Fibroblast of skin of left biceps (primary cell): ENCODE results near the gene ARL2BP.
"Not testable (repeated sequence)": the region's sequence is repeated elsewhere in the genome, so short reads cannot be mapped to it uniquely, and the experiment has no call there.

Experiments
- DNase-seq, 2 experiments: peaks; one replicate each; pipeline ENCODE4 v3.0.0-alpha.2; 2013; ENCODE audit warnings: low read depth in 2 of 2

The ARL2BP gene

GRCh38 chr16:57263541-57264351, 18.7 kb downstream of the ARL2BP start:
- no peak for DNase-seq

GRCh38 chr16:57264381-57264780, 19.3 kb downstream of the ARL2BP start:
- DNase-seq = no peak

GRCh38 chr16:57264950-57265371, 19.9 kb downstream of the ARL2BP start:
- no peak for DNase-seq

- no peak for DNase-seq
Measured at GRCh38 chr16:57265850-57266530, 20.9 kb downstream of the ARL2BP start.

GRCh38 chr16:57266531-57267260, 21.6 kb downstream of the ARL2BP start:
- DNase-seq = no peak

GRCh38 chr16:57267343-57267742, 22.3 kb downstream of the ARL2BP start:
- DNase-seq = not testable (repeated sequence)

- DNase-seq = no peak
Measured at GRCh38 chr16:57268804-57269800, 24.0 kb downstream of the ARL2BP start.

GRCh38 chr16:57270221-57271062, 25.4 kb downstream of the ARL2BP start:
- no peak for DNase-seq

GRCh38 chr16:57271063-57271345, 25.9 kb downstream of the ARL2BP start:
- no peak for DNase-seq

- DNase-seq = no peak
Measured at GRCh38 chr16:57271867-57272495, 26.9 kb downstream of the ARL2BP start.

- DNase-seq = no peak
Measured at GRCh38 chr16:57273359-57273758, 28.3 kb downstream of the ARL2BP start.

- DNase-seq = no peak
Measured at GRCh38 chr16:57273826-57274225, 28.8 kb downstream of the ARL2BP start.

- not testable (repeated sequence) for DNase-seq
Measured at GRCh38 chr16:57275946-57276345, 30.9 kb downstream of the ARL2BP start.

GRCh38 chr16:57276596-57276995, 31.5 kb downstream of the ARL2BP start:
- no peak for DNase-seq

GRCh38 chr16:57277586-57277985, 32.5 kb downstream of the ARL2BP start:
- DNase-seq = no peak

- DNase-seq = no peak
Measured at GRCh38 chr16:57278494-57278893, 33.4 kb downstream of the ARL2BP start.

GRCh38 chr16:57279780-57280638, 35.0 kb downstream of the ARL2BP start:
- no peak for DNase-seq

GRCh38 chr16:57281791-57282190, 36.7 kb downstream of the ARL2BP start:
- DNase-seq = no peak
